NT2/D1 (cell line): ENCODE data around the gene MPRIP.

ENCODE experiments used
- SUZ12 ChIP-seq: IDR thresholded peaks from 2 replicates; pipeline ENCODE4 v1.6.1; 2011; ENCODE audit not compliant: insufficient read length, insufficient read depth; ENCODE audit errors: extremely low read depth
- YY1 ChIP-seq: IDR thresholded peaks from 2 replicates; pipeline ENCODE4 v1.6.1; 2011; ENCODE audit not compliant: insufficient read length, insufficient read depth
- ZNF274 ChIP-seq: IDR thresholded peaks from 2 replicates; pipeline ENCODE4 v1.6.1; 2011; ENCODE audit warnings: mild to moderate bottlenecking, low read depth, low read length

- TF ChIP-seq SUZ12, result no peak
- no peak for TF ChIP-seq YY1
- TF ChIP-seq ZNF274, result no peak
These were observed 178.3 kb downstream of the MPRIP start for GRCh38 chr17:17220529-17220928.
